Astrocyte of the cerebellum (primary cell): ENCODE data around the gene LDAF1.
"Not testable (repeated sequence)": the region's sequence is repeated elsewhere in the genome, so short reads cannot be mapped to it uniquely, and the experiment has no call there.

Source experiments
- DNase-seq: peaks from one replicate; pipeline ENCODE4 v3.0.0-alpha.2; 2011; ENCODE audit warnings: low read depth
- H3K4me3 ChIP-seq: 2 replicates; pipeline ENCODE4 v1.5.1; 2011; ENCODE audit warnings: mild to moderate bottlenecking, low read depth, low read length, moderate library complexity
- in situ Hi-C: cut with HindIII; loops from 2 replicates; pipeline ENCODE4 v1.10.0; 2017; ENCODE audit warnings: low sequenced_read_pairs
- TF ChIP-seq, protein P1 (sequence below): IDR thresholded peaks from 2 replicates; pipeline ENCODE4 v1.5.1; 2012; ENCODE audit warnings: low read length, low read depth, moderate library complexity, mild to moderate bottlenecking; ENCODE audit errors: missing control alignments

Gene LDAF1

DNA sequence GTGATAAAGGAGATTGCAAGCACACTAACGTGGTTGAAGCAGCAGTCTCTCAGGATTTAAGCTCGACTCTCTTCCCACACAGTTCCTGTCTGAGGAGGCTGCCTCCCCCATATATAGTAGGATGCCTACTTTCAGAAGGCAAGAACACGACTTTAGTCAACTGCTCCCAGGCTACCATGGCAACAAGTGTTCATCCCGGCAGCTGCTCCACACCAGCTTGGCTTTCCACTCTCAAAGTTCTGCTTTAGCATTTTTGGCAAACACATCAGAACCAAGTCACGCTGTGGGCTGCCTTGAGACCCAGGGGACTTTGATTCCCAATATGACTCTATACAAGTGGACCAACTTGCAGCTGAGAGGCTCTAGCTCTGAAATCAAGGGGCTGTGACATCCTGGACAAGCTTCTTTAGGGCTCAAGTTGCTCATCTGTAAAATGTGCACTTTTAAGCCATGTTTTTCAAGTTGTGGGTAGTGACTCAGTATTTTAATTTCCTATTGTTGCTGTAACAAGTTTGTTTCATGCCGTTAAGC lies 36.4 kb downstream of the LDAF1 start:
- TF ChIP-seq, protein P1, sequence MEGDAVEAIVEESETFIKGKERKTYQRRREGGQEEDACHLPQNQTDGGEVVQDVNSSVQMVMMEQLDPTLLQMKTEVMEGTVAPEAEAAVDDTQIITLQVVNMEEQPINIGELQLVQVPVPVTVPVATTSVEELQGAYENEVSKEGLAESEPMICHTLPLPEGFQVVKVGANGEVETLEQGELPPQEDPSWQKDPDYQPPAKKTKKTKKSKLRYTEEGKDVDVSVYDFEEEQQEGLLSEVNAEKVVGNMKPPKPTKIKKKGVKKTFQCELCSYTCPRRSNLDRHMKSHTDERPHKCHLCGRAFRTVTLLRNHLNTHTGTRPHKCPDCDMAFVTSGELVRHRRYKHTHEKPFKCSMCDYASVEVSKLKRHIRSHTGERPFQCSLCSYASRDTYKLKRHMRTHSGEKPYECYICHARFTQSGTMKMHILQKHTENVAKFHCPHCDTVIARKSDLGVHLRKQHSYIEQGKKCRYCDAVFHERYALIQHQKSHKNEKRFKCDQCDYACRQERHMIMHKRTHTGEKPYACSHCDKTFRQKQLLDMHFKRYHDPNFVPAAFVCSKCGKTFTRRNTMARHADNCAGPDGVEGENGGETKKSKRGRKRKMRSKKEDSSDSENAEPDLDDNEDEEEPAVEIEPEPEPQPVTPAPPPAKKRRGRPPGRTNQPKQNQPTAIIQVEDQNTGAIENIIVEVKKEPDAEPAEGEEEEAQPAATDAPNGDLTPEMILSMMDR = no peak
- H3K4me3 ChIP-seq = no peak overlapping the region
- DNase-seq = no peak
- in situ Hi-C loops = no loop called here

DNA sequence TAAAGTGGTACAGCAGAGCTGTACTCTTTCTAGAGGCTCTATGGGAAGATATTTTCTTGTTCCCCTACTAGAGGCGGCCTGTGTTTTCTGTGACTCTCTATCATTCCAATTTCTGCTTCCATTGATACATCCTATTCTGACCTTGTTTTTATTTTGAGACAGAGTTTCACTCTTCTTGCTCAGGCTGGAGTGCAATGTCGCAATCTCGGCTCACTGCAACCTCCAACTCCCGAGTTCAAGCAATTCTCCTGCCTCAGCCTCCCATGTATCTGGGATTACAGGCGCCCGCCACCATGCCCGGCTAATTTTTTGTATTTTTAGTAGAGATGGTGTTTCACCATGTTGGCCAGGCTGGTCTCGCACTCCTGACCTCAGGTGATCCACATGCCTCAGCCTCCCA lies 36.9 kb downstream of the LDAF1 start:
- H3K4me3 ChIP-seq, DNase-seq, in situ Hi-C loops: not testable (repeated sequence)

DNA sequence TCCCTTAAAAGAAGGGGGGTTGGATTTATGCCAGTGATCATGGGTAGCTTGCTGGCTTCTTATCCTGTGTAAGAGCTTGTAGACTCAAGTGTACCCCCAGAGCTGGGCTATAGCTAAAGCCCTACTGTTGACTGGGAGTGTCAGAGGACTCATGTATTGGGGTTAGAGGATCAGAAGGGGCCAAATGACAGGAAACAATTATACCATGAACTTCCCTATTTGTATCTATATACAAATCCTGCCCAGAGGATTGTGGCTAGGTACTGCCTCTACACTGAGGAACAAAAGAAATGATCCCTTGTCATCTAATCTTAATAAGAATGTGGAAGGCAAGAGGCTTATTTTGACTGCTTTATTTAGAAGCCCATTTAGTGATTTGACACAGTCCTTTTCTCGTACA lies 38.6 kb downstream of the LDAF1 start:
- no peak overlapping the region for H3K4me3 ChIP-seq
- in situ Hi-C loops = no loop called here
- TF ChIP-seq, protein P1 = no peak
- DNase-seq = no peak

DNA sequence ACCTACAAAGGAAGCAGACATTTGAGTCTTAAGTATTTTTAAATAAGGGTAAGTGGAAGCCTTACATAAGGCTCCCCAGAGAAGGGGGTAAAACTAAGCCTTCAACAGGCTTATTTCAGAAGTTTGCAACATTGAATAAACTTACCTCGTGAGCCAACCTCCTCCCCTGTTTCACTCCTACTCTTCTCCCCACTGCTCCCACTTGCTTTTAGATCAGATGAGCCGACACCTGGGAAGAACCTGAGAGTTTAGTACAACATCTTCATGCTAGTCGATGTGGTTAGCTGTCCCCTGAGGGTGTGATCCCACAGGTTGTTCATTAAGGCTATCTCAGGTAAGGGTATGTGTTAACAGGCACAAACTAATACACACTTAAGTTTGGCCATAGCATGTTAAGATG lies 39.1 kb downstream of the LDAF1 start:
- no peak overlapping the region for H3K4me3 ChIP-seq
- in situ Hi-C loops = no loop called here
- TF ChIP-seq, protein P1 = no peak
- no peak for DNase-seq

DNA sequence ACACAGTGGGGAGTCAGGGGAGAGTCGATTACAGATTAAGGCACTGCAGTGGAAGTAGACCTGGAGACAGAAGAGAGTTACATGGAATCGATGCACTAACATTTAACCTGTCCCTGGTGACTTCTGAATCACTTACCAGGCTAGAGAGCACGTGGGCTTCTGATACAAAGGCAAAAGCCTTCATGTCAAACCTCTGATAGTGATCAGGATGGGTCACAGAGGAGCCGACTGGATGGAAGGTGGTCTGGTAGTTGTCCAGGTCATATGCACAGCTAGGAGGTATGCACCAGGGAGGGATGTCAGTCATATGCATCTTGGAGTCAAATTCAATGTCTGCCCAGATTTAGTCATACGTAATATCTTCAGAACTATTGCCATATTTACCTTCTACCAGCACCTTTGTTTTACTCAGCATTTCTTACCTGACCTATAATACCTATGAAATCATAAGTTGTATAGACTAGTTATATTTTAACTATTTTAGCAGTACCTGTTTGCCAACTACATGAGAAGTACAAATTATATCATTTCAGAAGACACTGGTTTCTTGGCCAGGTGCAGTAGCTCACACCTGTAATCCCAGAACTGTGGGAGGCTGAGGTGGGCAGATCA lies 41.2 kb downstream of the LDAF1 start:
- TF ChIP-seq, protein P1 = no peak
- DNase-seq = no peak
- in situ Hi-C loops = no loop called here
- H3K4me3 ChIP-seq = no peak overlapping the region

DNA sequence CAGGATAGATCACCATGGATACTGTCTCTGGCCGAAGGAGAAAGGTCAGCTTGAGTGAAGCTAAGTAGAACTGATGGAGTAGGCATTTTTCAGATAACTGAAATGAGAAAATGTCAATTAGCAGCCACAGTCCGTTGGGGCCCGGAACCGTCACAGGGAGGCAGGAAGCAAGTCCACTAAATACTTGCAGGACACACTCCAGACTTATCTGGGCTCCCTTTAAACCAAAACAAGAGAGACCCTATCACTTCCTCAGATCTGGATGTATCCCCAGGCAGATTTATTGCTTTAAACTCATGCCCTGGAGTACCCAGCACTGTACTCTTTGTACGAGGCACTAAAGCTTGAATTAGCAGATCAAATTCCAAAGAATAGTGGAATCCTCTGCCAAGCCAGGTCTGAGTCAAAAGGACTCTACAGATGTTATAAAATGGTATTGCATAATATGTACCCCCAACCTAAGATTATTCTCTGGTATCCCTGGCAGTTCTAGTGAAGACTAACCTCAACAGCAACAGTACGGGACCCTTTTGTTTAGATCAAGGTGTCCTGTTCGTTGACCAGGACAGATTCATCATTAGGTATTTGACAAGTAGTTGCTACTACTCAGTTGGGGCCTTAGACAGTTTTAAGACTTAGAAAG lies 44.8 kb downstream of the LDAF1 start:
- in situ Hi-C loops = no loop called here
- TF ChIP-seq, protein P1 = no peak
- no peak for DNase-seq
- no peak overlapping the region for H3K4me3 ChIP-seq

DNA sequence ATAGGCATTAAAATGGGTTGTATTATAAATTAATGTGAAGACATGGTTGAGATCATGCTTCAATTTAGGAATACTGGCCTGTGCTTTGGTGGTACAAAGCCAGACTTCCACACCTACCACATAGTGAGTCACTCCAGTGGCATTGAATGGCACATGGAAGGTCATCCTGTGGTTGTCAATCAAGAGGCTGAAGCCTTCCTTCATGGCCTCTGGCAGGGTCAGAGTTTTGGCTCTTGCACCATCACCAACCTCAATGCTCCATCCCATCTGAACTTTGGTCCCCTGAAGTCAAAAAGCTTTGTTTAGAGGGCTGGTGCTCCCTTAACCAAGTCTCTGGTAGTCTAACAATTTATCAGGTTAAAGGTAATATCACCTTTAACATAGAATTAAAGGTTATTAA lies 46.8 kb downstream of the LDAF1 start:
- no peak overlapping the region for H3K4me3 ChIP-seq
- in situ Hi-C loops = no loop called here
- no peak for DNase-seq
- TF ChIP-seq, protein P1 = no peak
